Neural cell (in vitro differentiated cells): ENCODE data around the gene PDE9A.

Source experiments
- EZH2 ChIP-seq: fragments of 200-600, 300-800 bp; shearing (Covaris generic), sonication (generic); IDR thresholded peaks from 2 replicates; pipeline ENCODE4 v1.6.1; 2014; ENCODE audit warnings: antibody characterized with exemption, low read length, borderline replicate concordance, mild to moderate bottlenecking; ENCODE audit not compliant: insufficient read depth, poor library complexity, severe bottlenecking
- RAD21 ChIP-seq: fragments of 450-650 bp; conservative IDR thresholded peaks from 2 replicates; pipeline ENCODE4 v1.6.1; 2014; ENCODE audit warnings: antibody characterized with exemption, mild to moderate bottlenecking, moderate library complexity
- TAF1 ChIP-seq: IDR thresholded peaks from 2 replicates; pipeline ENCODE4 v1.6.1; 2012; ENCODE audit warnings: low read depth
- TF ChIP-seq, protein P1 (sequence below): fragments of 450-650 bp; IDR thresholded peaks from 2 replicates; pipeline ENCODE4 v1.5.1; 2014; ENCODE audit warnings: antibody characterized with exemption, mild to moderate bottlenecking, moderate library complexity; ENCODE audit not compliant: poor library complexity, severe bottlenecking

DNA sequence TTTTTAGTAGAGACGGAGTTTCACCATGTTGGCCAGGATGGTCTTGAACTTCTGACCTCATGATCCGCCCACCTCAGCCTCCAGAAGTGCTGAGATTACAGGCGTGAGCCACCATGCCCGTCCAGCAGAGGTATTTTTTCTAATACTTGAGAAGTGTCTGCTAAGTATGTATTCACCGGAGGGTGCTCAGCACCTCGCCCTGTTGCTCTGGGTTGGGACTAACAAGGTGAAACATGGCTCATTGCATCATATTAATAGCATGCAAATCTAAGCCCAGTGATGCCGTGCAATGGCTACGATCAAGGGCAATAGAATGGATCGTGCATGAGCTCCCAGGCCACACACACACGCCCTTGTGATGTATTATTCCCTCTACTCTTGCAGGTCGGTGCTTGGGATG lies 68.7 kb downstream of the PDE9A start:
- TF ChIP-seq RAD21 (no peak), EZH2 (no peak), TAF1 (no peak)
- TF ChIP-seq, protein P1, sequence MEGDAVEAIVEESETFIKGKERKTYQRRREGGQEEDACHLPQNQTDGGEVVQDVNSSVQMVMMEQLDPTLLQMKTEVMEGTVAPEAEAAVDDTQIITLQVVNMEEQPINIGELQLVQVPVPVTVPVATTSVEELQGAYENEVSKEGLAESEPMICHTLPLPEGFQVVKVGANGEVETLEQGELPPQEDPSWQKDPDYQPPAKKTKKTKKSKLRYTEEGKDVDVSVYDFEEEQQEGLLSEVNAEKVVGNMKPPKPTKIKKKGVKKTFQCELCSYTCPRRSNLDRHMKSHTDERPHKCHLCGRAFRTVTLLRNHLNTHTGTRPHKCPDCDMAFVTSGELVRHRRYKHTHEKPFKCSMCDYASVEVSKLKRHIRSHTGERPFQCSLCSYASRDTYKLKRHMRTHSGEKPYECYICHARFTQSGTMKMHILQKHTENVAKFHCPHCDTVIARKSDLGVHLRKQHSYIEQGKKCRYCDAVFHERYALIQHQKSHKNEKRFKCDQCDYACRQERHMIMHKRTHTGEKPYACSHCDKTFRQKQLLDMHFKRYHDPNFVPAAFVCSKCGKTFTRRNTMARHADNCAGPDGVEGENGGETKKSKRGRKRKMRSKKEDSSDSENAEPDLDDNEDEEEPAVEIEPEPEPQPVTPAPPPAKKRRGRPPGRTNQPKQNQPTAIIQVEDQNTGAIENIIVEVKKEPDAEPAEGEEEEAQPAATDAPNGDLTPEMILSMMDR = no peak
